Hippocampal formation (tissue), 2 donors: ENCODE data around the gene ERO1B.
"Not testable (repeated sequence)": the region's sequence is repeated elsewhere in the genome, so short reads cannot be mapped to it uniquely, and the experiment has no call there.

Source experiments
- DNase-seq, 2 donors: peaks; one replicate each; lab custom pipeline; 2025; lab: John Stamatoyannopoulos, UW

Gene ERO1B, protein sequence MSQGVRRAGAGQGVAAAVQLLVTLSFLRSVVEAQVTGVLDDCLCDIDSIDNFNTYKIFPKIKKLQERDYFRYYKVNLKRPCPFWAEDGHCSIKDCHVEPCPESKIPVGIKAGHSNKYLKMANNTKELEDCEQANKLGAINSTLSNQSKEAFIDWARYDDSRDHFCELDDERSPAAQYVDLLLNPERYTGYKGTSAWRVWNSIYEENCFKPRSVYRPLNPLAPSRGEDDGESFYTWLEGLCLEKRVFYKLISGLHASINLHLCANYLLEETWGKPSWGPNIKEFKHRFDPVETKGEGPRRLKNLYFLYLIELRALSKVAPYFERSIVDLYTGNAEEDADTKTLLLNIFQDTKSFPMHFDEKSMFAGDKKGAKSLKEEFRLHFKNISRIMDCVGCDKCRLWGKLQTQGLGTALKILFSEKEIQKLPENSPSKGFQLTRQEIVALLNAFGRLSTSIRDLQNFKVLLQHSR

GRCh38 chr1:236281654-236282424, at the start of gene ERO1B:
ERO1B (minus strand) TSS chr1:236281958; CDS start chr1:236281783, 175 bp downstream.
- DNase-seq = peak; percentile 94 to 98

GRCh38 chr1:236331412-236331811, 49.7 kb upstream of the ERO1B start:
- DNase-seq = not testable (repeated sequence)

DNA sequence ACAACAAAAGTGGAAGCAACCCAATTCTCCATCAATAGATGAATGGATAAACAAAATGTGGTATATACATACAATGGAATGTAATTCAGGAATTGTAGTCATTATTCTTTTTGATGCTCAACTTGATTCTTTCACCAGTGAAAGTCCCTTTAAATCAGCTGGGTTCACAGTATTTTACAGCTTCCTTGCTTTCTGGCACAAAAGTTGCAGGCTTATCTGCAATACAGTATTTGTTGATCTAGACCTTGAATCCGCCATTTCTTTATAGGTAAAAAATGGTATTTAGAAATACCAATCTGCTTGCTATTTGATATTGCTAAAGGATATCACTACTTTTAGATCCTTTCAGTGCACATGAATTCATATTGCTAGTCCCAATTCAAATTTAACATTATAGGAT, 44.7 kb upstream of the ERO1B start:
- DNase-seq = no peak

GRCh38 chr1:236325567-236325966, 43.8 kb upstream of the ERO1B start:
- DNase-seq = no peak

DNA sequence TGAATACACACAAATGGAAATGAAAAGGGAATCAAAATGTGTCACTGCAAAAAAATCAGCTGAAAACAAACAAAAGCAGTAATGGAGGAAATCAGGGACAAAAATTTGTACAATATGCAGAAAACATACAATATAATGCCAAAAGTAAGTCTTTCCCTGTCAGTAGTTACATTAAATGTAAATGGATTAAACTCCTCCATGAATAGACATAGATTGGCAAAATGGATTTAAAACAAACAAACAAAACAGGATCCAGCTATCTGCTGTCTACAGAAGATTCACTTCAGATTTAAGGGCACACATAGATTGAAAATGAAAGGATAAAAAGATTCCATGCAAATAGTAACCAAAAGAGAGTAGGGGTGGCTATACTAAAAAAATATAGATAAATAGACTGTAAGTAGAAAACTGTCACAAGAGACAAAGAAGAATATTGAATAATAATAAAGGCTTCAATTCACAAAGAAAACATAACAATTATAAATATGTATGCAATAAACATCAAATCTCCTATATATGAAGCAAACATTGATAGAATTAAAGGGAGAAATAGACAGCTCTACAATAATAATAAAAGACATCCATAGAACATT, 42.2 kb upstream of the ERO1B start:
- DNase-seq = no peak

- no peak for DNase-seq
Measured at GRCh38 chr1:236322566-236323409, 41.0 kb upstream of the ERO1B start.

GRCh38 chr1:236321101-236321500, 39.3 kb upstream of the ERO1B start:
- no peak for DNase-seq

GRCh38 chr1:236320671-236321070, 38.9 kb upstream of the ERO1B start:
- no peak for DNase-seq

DNA sequence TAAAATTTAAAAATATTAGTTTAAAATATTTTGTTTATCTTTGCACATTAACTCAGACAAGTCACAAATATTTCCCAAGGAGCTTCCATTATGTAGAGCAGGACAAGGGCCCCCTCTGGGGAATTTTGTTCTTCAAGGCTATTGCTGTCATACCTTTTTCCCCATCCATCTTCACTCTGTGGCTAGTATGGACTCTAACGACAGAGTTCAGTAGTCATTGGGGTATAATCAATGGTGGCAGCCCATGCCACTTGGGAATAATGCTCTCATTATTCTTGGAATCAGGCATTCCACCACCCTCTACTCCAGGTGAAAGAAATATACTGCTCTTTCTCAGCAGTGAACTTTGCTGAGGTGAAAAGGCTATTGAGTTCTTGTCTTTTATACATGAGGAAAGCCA, 38.5 kb upstream of the ERO1B start:
- no peak for DNase-seq

- no peak for DNase-seq
Measured at GRCh38 chr1:236316437-236316836, 34.7 kb upstream of the ERO1B start.

GRCh38 chr1:236315518-236315917, 33.8 kb upstream of the ERO1B start:
- no peak for DNase-seq

GRCh38 chr1:236315092-236315491, 33.3 kb upstream of the ERO1B start:
- DNase-seq = no peak

GRCh38 chr1:236314050-236314449, 32.3 kb upstream of the ERO1B start:
- DNase-seq = not testable (repeated sequence)

GRCh38 chr1:236313427-236313826, 31.7 kb upstream of the ERO1B start:
- DNase-seq = no peak

GRCh38 chr1:236311040-236311439, 29.3 kb upstream of the ERO1B start:
- DNase-seq = no peak

DNA sequence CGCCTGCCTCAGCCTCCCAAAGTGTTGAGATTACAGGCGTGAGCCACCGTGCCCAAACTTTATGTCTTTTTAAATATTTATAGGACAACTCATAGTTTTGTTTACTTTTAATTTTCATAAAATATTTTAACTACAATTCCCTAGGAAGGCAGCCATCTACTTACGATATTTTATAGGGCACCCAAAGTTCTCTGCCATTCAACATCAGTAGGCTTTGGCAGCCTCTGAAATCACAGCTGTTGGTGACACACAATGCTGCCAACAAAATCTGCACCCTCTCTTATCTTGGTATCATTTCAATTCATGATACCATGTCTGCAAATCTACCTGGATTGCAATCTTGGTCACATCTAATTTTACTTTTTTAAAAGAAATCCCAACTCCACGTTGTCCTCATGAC, 27.1 kb upstream of the ERO1B start:
- no peak for DNase-seq

DNA sequence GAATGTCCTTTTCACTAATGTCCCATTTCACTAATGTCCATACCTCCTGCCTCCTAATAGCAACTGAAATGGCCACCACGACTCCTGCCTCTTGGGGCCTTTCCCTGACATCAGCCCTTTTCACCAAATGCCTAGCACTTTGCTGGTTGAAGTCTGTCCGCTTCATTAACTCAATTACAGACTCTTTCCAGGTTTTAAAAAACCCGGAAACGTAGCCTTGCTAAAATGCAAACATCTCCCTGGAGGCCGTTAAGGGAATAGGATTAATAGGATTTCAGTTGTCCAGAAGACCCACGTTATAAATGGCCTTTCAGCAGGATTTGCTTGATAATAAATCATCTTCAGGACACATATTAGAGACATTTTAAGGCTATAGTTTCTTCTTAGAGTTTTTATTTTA, 25.7 kb upstream of the ERO1B start:
- no peak for DNase-seq

GRCh38 chr1:236304682-236305081, 22.9 kb upstream of the ERO1B start:
- DNase-seq = no peak

DNA sequence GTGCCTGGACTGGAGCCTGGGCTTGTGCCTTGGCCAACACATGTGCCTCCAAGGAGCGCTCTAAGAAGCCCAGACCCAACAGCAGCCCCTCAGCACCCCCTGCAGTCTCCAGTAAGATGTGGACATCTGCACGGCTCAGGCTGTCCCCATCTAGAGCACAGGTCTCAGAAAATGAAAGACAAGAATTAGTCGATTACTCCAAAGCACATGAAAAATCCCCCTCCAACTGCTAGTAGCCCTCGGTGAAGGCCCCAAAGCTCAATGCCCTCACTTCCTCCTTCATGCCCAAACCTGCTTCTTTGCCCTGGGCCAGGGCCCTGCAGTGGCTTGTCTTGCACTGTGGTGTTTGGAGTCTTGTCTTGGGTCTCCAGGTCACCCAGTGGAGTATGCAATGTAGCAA, 21.9 kb upstream of the ERO1B start:
- DNase-seq = no peak

DNA sequence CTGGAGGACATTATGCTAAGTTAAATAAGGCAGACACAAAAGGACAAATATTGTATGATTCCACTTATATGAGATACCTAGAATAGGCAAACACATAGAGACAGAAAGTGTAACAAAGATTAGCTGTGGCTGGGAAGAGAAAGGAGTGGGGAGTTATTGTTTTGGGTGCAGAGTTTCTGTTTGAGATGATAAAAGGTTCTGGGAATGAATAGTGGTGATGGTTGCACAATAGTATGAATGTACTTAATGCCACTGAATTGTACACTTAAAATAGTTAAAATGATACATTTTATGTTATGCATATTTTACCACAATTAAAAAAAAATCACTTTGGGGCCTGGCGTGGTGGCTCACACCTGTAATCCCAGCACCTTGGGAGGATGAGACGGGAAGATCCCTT, 21.2 kb upstream of the ERO1B start:
- no peak for DNase-seq

DNA sequence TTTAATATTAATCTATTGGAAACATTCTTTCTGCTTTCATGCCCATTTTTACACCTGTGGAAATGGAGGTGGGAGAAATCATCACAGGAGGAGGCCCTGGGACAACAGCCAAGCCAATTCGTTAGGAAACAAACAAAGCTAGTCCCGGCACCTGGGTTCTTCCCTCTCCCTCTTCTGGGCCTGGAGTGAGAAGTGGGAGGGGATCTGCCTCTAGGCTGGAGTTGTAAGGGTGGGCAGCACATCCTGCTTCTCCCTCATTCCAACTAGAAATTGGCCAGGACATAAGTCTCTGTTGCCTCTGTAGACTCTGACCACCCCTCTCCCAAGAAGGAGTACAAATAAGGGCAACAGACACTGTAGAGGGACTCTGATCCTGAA, 20.2 kb upstream of the ERO1B start:
- DNase-seq = no peak
